HG03097 (cell line): Measurements from ENCODE around the gene PSKH1.
"Not testable (repeated sequence)": the region's sequence is repeated elsewhere in the genome, so short reads cannot be mapped to it uniquely, and the experiment has no call there.

Source experiments
- ATAC-seq: cut with Tn5 transposase; IDR thresholded peaks from one replicate; pipeline ENCODE4 v1.9.1; 2021; ENCODE audit not compliant: unreplicated experiment, low FRiP score

PSKH1 gene

DNA sequence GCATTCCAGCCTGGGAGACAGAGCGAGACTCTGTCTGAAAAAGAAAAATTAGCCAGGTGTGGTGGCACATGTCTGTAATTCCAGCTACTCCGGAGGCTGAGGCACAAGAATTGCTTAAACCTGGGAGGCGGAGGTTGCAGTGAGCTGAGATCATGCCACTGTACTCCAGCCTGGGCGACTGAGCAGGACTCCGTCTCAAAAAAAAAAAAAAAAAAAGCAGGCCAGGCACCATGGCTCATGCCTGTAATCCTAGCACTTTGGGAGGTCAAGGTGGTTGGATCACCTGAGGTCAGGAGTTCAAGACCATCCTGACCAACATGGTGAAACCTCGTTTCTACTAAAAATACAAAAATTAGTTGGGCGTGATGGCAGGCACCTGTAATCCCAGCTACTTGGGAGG lies 79.2 kb downstream of the PSKH1 start:
- ATAC-seq: not testable (repeated sequence)

DNA sequence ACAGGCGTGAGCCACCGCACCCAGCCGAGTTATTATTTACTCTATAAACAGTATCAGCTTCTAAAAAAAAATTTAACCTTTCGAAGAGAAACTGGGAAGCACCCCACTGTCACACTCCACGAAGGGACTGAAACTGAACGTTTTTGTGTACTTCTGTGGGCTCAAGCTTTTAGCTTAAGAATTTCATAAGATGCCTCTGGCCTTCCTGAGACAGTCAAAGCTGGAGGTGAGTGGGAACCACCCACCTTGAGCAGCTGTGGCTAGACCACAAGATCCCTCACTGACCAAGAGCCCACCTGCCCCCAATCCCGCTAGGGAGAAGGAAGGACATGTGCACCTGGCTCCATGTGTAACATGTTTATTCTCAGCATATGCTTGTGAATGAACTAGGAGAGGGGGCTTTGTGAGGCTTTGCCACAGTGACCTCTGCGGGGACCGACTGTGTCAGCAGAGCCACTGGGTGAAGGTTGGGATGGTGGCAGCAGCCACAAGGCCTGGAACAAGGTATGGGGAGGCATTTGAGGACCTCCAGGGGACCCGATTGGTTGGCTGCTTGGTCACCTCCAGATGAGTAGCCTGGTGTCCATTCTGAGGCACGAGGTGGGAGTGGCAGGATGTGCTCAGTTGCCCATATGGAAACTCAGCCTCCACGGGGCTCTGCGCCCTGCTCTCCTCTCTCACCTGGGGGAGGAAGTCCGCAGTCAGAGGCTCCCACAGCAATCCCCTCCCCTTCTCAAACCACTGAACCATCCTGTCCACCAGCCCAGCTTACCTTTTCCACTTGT lies 82.5 kb downstream of the PSKH1 start:
- ATAC-seq: no peak

DNA sequence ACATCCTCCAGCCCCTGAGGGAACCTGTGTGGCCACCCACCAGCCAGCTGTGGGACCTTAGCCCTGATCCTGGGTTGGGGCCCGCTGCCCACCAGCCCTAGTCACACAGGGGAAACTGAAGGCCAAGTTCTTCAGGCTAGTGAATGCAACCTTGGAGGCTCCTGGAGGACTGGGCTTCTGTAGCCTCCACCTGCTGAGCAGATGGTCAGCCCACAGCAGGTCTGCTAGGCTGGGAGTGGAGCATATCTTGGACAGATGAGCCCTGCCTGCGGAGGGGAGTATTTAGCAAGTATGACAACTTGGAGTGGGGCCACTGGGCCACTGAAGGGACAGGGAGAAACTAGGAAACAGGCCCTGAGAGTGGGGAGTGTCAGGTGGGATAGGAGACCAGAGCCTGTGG lies 83.2 kb downstream of the PSKH1 start:
- ATAC-seq: no peak

DNA sequence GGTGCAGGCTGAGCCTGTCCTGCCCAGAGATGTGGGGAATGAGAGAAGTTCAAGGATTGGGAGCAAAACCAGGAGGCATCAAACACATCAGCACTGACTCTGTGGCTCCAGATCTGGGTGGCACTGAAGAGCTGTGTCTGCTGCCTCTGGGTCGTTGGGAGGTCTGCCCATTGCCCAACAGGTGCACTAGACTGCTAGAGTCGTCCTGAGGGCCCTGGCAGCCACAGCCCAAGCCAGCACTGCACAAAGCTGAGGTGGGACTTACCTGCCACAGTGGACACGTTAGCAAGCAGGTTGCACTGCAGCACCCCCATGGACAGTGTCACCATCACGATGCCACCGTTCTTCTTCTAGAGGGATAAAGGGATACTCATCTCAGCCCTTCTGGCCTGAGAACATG lies 84.0 kb downstream of the PSKH1 start:
- no peak for ATAC-seq

DNA sequence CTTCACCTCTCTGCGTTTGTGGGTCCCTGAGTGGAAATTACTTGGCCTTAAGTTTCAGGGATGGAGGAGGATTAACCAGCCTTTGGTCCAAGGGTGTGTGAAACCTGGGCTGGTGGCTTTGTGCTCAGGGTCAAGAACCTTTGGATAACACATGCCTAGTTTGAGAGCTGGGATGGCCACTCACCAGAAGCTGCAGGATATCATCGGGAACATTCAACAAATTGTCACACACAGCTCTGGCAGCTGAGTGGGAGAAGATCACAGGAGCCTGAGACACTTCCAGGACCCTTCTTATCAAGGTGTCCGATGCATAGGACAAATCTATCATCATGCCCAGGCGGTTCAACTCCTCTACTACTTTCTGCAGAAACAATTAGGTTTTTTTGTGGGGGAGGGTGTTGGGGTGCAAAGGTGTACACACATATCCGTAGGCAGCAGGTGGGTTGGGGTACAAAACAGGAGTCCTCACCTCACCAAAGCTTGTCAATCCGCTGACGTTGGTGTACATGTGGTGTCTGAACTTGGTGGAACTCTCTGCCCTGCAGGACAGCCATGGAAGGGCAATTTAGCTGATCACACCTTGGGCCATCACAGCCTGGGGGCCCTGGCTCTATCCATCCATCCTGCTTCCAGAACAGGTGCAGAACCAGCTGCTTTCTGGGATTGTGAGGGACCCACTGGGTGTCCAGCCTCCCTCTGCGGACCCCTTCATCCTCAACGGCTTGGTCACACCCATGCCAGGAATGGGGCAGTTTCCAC lies 84.6 kb downstream of the PSKH1 start:
- no peak for ATAC-seq
